GM18505 (cell line): Measurements from ENCODE around the gene INTS6.
A peak's percentile ranks its signal among the peaks of the same experiment; 100 is the strongest.

Experiments used
- ATAC-seq: cut with Tn5 transposase; IDR thresholded peaks from one replicate; pipeline ENCODE4 v1.9.1; 2021; ENCODE audit not compliant: unreplicated experiment
- POLR2A ChIP-seq: IDR thresholded peaks from 4 replicates; pipeline ENCODE4 v1.6.1; 2011; ENCODE audit warnings: borderline replicate concordance; ENCODE audit not compliant: insufficient read depth, insufficient read length; ENCODE audit errors: extremely low read depth

The INTS6 gene

DNA sequence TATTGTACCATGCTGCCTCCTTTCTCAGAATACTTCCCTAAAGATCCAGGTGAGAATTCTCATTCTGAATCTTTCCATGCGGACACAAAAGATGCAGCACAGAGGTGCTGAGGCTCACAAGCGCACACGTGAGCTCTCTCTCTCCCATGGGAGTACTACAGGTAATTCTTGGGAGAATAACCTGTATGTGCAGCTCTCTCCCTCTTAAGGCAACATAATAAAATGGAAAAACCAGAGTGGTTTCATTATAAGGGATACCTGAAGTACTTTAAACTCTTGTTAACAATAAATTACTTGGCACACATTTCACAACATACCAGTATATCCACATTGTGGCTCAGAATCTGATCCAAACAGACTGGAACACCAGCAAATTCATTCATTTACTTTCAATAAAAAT is 40.4 kb downstream of the INTS6 start:
- no peak for ATAC-seq
- TF ChIP-seq POLR2A: no peak

DNA sequence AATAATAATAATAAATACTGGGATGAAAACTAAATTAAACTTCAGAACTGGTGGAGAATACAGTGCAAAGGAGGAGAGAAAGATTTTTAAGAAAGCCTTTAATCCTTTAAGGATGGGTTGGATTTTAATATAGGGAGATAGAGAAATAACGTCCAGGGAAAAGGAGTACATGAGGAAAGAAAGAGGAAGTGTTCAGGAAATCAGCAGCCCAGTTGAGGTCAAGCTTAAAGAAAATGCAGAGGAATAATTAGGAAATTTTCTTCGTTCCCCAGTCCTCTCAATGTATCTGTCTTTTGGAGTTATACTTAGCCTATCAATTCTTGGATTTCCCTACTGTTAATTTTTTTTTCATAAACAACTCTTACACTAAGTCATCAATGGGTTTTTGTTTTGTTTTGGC is 47.7 kb downstream of the INTS6 start:
- no peak for TF ChIP-seq POLR2A
- ATAC-seq: no peak

DNA sequence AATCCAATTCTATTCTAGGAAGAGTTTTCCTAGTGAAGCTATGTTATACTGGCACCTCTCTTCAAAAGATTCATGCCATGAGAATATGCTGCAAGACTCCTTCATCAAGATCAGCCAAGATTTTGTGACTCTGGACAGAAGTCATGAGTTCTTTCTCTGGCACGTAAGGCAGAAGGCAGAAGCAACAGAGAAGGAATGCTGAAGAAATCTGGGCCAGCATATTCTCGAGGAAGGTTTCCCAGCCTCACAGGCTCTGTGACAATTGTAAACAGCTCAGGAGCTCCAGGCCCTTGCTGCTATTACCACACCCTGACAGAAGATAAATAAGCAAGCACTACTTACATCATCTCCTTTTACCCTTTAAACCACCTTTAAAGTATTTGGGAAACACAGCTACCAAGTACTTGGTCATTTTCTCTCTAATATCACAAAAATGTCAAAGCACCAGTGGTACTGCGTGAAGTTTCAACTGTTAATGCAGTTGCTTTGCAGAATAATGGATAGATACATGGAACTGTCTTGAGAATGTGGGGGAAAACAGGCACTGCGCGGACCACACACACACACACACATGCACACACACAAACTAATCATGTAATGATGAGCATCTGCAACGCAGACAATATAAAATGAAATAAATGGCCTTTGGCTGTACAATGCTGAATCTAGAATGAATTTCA is 55.4 kb downstream of the INTS6 start:
- TF ChIP-seq POLR2A: no peak
- ATAC-seq: no peak

DNA sequence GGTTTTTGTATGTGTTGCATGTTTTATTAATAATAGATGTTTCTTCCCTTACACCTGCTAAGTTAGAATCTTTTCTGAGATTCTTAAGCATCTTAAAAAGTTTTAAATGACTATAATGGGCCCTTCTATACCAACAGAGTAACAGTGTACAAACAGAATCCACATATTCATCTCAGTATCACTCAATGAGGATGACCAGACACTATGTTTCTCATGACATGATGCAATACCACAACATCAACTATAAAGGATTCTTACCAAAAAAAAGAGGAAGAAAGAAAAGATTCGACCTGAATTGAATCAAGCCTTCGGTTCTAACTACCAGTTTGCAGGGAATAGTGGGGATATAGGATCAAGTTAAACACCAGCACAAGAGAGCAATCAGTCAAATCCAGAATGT is 56.5 kb downstream of the INTS6 start:
- peak; percentile 77 for ATAC-seq
- TF ChIP-seq POLR2A: no peak

DNA sequence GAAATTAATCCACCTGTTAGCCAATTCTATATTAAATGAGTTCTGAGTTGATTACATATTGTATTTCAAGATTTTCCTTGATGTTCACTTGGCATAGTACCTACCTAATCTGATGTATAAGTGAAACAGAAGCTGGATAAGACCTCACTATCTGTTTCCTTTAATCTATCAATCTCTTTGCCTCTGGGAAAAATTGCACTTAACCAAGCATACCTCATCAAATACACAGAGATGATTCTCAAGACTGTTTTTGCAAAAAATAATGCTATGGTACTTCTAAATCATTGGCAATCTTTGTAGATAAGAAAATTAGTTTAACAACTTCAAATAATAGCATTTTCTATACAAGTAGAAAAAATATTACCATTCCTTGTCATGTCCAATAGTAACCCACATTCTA is 58.1 kb downstream of the INTS6 start:
- no peak for ATAC-seq
- no peak for TF ChIP-seq POLR2A

DNA sequence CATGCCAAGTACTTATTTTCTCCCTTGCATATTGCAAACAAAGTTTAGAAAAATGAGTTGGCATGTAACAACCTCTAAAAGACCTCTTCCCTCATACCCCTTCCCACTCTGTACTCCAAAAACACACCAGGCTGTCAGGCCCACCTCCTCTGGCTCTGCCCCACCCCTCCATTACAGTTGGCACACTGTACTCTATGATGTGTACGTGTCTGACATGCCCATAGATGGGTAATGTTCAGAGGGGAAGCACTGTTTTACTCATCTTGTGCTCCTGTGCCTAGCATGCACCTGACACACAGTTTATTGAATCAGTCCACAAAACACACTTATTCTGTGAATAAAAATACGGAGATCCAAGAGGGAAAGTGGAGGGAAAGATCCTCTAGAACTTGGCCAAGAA is 67.7 kb downstream of the INTS6 start:
- no peak for TF ChIP-seq POLR2A
- no peak for ATAC-seq

DNA sequence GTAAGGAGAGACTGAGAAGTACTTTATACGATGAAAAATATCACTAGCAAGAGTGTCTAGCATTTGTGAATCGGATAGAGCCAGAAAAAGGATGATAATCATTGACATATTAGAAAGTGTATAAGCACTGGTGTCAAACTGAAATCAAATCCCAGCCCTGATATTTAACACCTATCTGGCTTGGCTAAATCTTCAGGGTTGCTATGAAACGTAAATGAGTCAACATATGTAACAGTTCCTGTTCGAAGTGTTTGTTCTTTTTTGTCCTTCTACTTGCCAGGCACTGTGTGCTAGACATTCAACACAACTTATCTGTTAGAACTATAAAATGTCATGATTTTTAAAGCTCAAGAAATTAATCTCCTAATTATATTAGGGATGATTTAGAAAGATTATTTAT is 72.6 kb downstream of the INTS6 start:
- no peak for TF ChIP-seq POLR2A
- no peak for ATAC-seq

DNA sequence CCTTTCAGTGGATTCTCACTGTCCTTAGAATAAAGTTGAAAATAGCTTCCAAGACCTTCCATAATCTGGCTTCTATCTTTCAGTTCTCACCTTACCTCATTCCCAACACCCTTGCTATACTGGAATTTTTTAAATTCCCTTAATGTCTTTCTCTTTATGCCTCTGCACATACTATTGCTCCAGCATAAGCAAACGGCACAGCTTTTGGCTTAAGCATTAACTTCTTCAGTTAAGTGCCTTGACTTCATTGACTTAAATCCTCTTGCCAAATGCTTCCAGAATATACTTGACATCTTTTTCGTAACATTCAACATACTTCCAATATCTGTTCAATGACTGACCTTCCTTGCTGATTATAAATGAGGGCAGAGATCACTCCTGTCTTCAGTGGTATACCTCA is 79.4 kb downstream of the INTS6 start:
- no peak for TF ChIP-seq POLR2A
- no peak for ATAC-seq

DNA sequence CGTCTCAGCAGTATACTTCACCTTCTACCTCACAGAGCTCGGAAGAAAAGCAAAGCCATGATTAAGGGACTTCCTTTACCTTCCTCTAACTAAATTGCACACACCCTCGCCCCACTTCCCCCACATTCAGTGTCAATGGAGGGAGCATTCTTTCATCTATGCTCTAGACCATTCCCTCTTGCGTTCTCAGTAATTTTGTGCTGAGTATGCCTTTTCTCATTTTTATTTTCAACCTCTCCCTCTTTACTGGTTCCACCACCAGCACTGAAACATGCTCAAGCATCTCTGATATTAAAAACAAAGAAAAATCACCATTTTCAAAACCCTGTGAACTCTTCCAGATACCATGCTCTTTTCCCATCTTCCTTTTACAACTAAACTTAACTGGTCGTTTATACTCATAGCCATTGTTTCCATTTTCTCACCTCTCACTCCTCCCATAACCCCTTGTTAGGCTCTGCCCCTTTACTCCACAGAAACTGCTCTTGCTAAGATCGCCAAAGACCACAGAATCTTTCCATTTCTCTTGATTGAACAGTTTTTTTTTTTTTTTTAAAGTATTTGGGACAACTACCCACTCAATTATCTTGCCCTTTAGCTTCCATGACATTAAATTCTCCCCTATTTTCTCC is 81.0 kb downstream of the INTS6 start:
- no peak for TF ChIP-seq POLR2A
- ATAC-seq: no peak

DNA sequence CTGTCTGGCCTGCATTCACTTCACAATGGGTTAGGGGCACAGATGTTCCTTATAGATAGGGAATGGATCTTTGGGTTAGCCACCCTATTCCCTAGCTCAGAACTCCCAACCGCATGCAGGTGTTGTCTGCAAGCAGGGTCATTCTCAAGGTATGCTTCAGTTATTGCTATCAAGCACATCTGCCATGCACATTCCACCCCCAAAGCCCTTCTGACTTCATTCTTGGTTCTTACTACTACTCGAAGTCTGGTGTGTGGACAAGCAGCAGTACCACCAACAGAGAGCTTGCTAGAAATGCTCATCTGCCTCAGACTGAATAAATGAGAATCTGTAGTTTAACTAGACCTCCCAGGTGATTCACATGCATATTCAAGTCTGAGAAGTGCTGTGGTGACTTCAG is 82.0 kb downstream of the INTS6 start:
- TF ChIP-seq POLR2A: no peak
- no peak for ATAC-seq

DNA sequence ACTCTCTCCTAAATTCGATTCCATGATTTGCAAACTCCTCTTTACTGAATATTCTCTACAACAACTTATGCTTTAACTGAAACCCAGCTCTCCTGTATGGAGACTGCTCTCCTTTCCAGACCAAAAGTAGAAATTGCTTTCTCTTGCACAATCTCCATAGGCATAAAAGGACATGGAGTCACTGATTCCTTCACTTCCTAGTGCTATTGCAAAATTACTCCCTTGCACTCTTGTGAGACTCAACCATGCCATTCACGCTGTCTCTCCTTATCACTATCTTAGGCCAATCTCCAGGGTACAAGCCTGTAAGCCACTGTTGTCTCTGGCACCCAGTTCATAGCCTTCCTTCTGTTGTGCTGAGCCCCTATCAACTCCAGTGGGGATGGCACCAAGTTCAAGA is 82.7 kb downstream of the INTS6 start:
- no peak for TF ChIP-seq POLR2A
- no peak for ATAC-seq

DNA sequence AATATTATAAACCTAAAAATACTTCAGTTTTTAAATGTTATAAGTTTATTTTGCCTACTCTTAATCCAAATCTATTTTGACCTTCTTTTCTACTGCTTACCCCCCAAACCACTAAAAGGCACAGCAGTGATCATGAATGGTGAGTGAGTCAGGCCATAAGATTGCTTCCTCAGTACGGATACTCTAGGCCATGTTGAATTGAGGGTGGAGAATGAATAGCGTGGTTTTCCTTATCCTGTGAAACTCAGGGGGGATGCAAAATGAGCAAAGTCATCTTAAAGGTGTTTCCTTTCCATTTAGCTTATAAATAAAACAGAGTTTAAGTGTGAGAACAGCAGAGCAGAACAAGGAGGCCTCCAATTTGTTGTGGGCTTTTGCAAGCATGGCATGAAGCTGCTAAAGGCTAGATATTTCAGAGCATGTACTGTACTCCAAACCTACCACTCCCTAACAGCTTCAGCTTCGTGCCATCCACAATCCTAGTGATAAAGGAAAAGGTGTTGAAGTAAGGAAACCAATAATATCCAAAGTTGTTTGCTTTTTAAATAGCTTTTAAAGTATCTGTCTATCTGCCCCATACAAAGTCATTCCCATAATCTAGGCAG is 88.3 kb downstream of the INTS6 start:
- no peak for ATAC-seq

DNA sequence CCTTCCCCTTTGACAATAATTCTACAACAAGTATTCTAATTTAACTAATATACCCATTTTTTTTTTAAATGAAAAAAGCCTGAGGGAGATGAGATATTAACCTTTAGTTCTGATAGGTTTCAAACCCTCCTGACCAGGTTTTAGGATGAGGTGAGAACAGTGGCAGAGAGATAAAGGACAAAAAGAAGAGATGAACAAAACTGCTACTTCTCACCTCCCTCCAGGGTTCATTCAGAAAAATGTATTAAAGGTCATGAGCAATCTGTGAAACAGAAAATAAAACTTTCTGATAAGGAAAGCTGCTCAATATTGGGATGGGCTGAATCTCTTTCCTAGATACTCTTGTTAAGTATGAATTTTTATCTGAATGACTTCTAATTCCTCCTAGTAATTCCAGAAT is 89.2 kb downstream of the INTS6 start:
- no peak for ATAC-seq
- no peak for TF ChIP-seq POLR2A

More for the DNA sequence above, 88.3 kb downstream of the INTS6 start:
- TF ChIP-seq POLR2A: no peak

DNA sequence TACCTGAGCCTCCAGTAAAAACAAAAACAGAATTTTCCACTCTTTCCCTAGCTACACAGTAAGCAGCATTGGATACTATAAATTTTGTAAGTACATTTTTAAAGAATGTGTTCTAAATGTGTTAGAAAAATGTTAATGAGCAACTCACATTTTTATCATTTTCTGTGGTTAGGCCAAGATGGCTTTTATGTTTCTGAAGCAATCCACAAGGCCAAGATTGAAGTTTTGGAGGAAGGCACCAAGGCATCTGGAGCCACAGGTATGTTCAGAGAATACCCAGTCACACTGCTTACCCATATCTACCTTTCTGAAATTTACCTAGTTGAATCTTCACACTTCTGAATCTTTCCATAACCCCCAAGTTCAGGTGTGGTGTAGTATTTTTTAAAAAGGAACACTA is 91.7 kb downstream of the INTS6 start:
- ATAC-seq: no peak
- TF ChIP-seq POLR2A: no peak
